Mesothelial cell of epicardium (in vitro differentiated cells): Measurements from ENCODE around the gene METTL3. TPM values are rescaled to one million over a fixed set of nuclear protein-coding genes. Genes with fewer than 3 reads are reported as not detected.
"Not testable (repeated sequence)": the region's sequence is repeated elsewhere in the genome, so short reads cannot be mapped to it uniquely, and the experiment has no call there.

Experiments used
- DNase-seq, 2 experiments: peaks; one replicate each; pipeline ENCODE4 v3.0.0; 2021; ENCODE audit warnings: low spot score in 2 of 2; ENCODE audit not compliant: unreplicated experiment in 2 of 2
- H3K27ac Mint-ChIP-seq: 2 replicates; pipeline ENCODE4 v1.8.0; 2021; ENCODE audit warnings: mixed read lengths
- H3K27me3 Mint-ChIP-seq: 2 replicates; pipeline ENCODE4 v1.8.0; 2021; ENCODE audit warnings: low read depth, mixed read lengths
- H3K36me3 Mint-ChIP-seq: 2 replicates; pipeline ENCODE4 v1.8.0; 2021; ENCODE audit warnings: mixed read lengths
- H3K4me1 Mint-ChIP-seq: 2 replicates; pipeline ENCODE4 v1.8.0; 2021; ENCODE audit warnings: mixed read lengths
- H3K4me3 Mint-ChIP-seq: 2 replicates; pipeline ENCODE4 v1.8.0; 2021; ENCODE audit warnings: mild to moderate bottlenecking, moderate library complexity, mixed read lengths
- H3K9me3 Mint-ChIP-seq: 2 replicates; pipeline ENCODE4 v1.8.0; 2021; ENCODE audit warnings: mixed read lengths
- total RNA-seq: library from RNA; stranded (reverse); gene quantifications from 3 replicates; pipeline ENCODE4 v1.2.1, GENCODE V29; 2021
- TF ChIP-seq, protein P1 (sequence below): fragments of 200-600 bp; sonication (generic); IDR thresholded peaks from one replicate; pipeline ENCODE4 v1.5.0; 2021; ENCODE audit warnings: antibody characterized with exemption; ENCODE audit not compliant: unreplicated experiment

METTL3 gene
- total RNA-seq = 68.1 to 74.4 TPM (median 69.0 TPM) in 3 replicates

DNA sequence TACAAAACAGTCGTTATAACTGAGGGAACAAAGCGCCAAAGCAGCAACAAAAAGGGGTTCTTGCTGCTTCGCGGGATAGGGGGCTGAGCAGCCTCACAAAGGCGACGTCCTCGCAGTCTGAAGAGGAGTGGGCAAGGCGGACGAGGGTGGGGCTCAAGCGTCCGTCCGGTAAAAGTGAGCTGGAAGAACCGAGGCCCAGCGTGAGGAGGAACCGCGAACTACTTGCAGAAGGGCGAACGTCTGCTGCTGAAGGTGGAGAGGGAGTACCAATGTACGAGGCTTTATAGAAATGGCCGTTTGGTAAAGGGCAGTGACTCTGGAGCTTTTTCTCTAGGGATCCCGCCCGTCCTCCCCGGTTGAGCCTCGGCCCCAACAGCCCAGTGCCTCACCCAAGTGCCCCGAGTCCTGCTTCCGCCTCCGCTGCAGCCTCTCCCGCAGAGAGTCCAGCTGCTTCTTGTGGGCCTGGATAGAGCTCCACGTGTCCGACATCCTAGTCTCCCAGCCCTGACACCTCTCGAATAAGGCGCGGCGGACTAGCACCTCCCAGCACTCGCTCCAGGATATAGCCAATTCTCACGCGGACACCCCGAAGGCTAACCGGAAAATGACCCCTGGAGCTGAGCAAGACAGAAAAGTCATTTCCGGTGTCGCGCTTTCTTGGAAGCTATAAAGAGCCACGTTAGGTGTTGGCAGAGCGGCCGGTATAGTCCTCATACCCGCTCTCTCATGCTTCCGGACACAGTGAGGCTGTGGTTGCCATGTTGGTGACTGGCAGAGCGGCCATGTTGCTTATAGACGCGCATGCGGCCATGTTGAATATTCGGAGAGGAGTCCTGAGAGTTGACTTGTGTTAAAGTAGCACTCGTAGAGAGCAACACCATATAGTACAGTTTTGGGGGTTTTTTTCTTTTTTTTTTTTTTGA lies at the start of gene METTL3:
TSS of gene METTL3 (minus strand) at position 606 of the 923 bp plus-strand sequence. CDS start at position 489, 117 bp downstream.
- Mint-ChIP-seq H3K4me1 (peaks cover 22% of the 10 kb centered on the region), H3K4me3 (peak within 1 kb of the TSS; percentile 98), H3K27ac (peak within 1 kb of the TSS; percentile 97), H3K27me3 (no peaks in the 10 kb centered on the region), H3K36me3 (peaks cover 9% of the 10 kb centered on the region), H3K9me3 (no peaks in the 10 kb centered on the region)
- TF ChIP-seq, protein P1, sequence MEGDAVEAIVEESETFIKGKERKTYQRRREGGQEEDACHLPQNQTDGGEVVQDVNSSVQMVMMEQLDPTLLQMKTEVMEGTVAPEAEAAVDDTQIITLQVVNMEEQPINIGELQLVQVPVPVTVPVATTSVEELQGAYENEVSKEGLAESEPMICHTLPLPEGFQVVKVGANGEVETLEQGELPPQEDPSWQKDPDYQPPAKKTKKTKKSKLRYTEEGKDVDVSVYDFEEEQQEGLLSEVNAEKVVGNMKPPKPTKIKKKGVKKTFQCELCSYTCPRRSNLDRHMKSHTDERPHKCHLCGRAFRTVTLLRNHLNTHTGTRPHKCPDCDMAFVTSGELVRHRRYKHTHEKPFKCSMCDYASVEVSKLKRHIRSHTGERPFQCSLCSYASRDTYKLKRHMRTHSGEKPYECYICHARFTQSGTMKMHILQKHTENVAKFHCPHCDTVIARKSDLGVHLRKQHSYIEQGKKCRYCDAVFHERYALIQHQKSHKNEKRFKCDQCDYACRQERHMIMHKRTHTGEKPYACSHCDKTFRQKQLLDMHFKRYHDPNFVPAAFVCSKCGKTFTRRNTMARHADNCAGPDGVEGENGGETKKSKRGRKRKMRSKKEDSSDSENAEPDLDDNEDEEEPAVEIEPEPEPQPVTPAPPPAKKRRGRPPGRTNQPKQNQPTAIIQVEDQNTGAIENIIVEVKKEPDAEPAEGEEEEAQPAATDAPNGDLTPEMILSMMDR = no peak
- DNase-seq = peak; percentile 78 to 86

DNA sequence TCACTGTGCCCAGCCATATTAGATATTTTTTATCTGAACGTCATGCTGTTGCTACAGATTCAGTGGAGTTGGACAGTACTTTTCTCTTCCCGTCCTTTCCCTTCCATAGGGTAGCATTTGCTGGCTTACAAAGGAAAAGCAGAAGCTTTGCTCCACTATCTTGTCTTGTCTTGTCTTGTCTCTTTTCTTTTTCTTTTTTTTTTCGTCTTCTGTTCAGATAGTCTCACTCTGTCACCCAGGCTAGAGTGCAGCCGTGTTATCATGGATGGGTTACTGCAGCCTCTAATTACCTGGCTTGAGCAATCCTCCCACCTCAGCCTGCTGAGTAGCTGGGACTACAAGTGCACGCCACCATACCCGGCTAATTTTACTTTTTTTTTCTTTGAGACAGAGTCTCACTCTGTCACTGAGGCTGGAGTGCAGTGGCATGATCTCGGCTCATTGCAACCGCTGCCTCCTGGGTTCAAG lies 47.6 kb upstream of the METTL3 start:
- TF ChIP-seq, protein P1 = no peak
- Mint-ChIP-seq H3K4me3 (peak overlapping the region; percentile 24), H3K9me3 (no peaks in the 10 kb centered on the region), H3K27ac (peak overlapping the region; percentile 84), H3K27me3 (no peaks in the 10 kb centered on the region), H3K36me3 (no peaks in the 10 kb centered on the region), H3K4me1 (peaks cover 17% of the 10 kb centered on the region)
- DNase-seq = no peak

DNA sequence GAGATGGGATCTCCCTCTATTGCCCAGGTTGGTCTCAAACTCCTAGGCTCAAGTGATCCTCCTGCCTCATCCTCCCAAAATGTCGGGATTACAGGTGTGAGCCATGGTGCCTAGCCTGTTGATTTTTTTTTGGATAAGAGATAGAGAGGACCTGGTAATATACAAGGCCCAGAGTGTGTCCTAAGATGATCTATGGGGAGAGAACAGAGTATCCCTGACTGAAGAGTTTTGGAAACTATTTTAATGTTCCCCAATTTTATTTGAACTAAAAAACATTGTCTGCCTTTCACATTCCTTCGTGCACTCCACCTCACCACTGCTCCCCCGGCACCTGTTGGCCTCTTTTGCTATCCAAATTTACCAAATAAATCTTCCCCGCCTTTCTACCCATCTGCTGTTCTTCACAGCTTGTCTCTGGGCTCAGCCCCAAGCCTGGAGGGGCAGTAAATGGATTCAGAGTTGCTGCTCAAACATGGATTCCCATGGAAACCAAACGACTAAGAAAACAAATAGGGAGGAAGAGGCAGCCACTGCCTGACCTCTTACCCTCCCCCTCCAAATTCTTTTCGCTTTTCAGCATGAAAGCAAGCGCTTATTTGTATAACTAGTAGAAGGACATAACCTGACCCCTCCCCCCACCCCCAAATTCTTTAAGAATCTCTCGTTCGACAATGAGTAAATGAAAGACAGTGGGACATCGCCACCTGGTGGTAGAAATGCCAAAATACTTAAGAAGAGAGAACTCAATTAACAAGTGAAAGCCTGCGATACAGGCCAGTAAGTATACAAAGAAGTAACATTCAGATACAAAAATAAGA lies 46.2 kb upstream of the METTL3 start:
- Mint-ChIP-seq H3K4me1 (peaks cover 17% of the 10 kb centered on the region), H3K4me3 (peak overlapping the region; percentile 63), H3K27ac (peak overlapping the region; percentile 94), H3K36me3 (no peaks in the 10 kb centered on the region), H3K27me3 (no peaks in the 10 kb centered on the region), H3K9me3 (no peaks in the 10 kb centered on the region)
- TF ChIP-seq, protein P1 = peak; percentile 95
- peak; percentile 42 to 79 for DNase-seq

DNA sequence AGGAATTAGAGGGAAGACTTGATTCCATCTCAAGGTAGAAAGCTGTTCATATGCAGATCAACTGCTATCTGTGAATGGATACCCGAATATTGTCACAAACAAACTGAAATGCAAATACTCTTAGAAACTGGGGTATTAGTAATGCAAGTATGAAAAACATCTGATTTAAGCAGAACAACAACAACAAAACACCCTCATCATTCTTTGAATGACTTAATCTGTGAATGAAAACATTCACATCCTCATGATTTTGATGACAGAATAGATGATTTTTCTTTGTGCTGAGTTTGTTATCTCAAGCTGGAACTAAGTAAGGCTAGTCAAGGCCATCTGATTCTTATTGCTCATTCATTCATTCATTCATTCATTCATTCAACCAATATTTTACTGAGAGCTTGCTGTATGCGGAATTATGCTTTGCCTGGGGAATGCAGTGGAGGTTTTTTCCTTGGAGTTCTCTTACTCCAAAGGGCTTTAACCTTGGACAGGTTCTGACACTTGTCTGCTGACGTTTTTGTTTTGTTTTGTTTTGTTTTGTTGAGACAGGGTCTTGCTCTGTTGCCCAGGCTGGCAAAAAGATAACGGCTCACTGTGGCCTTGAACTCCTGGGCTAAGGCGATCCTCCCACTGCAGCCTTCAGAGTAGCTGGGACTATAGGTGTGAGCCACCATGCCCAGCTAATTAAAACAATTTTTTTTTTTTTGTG lies 45.4 kb upstream of the METTL3 start:
- DNase-seq = no peak
- Mint-ChIP-seq H3K4me3 (no peak overlapping the region), H3K36me3 (no peaks in the 10 kb centered on the region), H3K4me1 (peaks cover 17% of the 10 kb centered on the region), H3K27ac (peak overlapping the region; percentile 94), H3K9me3 (no peaks in the 10 kb centered on the region), H3K27me3 (no peaks in the 10 kb centered on the region)
- TF ChIP-seq, protein P1 = no peak

DNA sequence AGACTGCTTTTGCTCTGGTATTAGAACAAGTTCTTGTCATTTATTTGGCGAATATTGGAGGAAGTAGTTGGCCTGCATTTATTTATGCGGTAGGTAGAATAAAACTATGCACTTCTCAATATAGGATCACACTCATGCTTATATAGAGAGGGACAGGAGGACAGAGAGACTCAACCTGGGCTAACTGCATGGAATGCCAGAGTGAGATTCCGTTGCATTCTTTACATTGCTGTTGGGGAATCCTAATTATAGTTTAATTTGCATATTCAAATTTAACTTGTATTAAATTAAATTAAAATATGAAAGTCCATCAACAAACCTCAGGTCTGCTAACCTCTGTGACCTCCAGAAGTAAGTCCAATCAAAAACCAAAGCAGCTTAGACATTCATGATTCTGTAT lies 42.1 kb upstream of the METTL3 start:
- TF ChIP-seq, protein P1 = no peak
- no peak overlapping the region for H3K27ac Mint-ChIP-seq
- H3K27me3 Mint-ChIP-seq = no peaks in the 10 kb centered on the region
- no peaks in the 10 kb centered on the region for H3K9me3 Mint-ChIP-seq
- no peaks in the 10 kb centered on the region for H3K36me3 Mint-ChIP-seq
- no peak overlapping the region for H3K4me3 Mint-ChIP-seq
- DNase-seq = no peak
- peaks cover 11% of the 10 kb centered on the region for H3K4me1 Mint-ChIP-seq

DNA sequence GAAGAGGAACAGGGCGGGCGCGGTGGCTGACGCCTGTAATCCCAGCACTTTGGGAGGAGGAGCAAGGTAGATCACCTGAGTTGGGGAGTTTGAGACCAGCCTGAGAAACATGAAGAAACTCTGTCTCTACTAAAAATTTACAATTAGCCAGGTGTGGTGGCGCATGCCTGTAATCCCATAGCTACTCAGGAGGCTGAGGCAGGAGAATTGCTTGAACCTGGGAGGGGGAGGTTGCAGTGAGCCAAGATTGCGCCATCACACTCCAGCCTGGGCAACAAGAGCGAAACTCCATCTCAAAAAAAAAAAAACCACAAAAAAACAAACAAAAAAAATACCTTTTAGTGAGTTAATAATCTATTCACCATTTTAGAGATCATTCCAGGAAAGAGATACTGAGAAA lies 33.4 kb upstream of the METTL3 start:
- peaks cover 14% of the 10 kb centered on the region for H3K4me1 Mint-ChIP-seq
- H3K27ac Mint-ChIP-seq = not testable (repeated sequence)

More for the DNA sequence above, 33.4 kb upstream of the METTL3 start:
- not testable (repeated sequence) for H3K9me3 Mint-ChIP-seq, H3K27me3 Mint-ChIP-seq, H3K4me3 Mint-ChIP-seq, H3K36me3 Mint-ChIP-seq, DNase-seq
